Measurements from ENCODE around the gene MTHFD2L.

The MTHFD2L gene

DNA sequence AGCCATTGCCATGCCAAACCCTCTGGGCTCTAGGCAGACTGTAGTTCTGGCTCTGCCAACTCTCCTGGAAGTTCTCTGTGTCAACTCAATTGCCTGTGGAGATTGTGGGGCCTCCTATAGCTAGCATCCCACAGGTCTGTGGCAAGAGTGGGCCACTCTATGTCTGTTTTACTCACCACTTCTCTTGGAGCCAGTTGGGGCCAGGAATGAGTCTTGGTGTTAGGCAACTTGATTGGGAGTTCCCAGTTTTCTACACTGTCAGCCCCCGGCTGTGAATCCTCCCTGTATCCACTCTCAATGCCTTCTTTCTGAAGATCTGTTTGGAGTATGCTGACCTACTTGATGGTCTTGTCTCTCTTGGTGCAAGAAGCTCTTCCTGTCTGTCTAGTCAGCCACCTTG, 102.1 kb downstream of the MTHFD2L start:
- no peak for DNase-seq

DNA sequence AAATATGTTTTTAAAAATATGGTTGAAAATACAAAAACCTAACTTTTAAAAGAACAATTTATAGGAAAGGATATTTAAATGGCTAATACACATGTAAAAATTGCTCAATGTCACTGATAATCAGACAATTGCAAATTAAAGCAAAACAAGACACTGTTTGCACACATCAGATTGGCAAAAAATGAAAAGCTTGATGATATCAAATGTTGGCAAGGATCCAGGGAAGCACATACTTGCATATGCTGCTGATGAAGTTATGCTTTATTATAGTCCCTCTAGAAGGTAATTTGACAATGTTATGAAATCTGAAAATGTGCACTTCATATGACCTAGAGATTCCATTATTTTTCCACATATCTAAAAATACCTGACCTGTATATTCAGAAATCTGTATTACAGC, 104.6 kb downstream of the MTHFD2L start:
- peak; percentile 1 for DNase-seq

DNA sequence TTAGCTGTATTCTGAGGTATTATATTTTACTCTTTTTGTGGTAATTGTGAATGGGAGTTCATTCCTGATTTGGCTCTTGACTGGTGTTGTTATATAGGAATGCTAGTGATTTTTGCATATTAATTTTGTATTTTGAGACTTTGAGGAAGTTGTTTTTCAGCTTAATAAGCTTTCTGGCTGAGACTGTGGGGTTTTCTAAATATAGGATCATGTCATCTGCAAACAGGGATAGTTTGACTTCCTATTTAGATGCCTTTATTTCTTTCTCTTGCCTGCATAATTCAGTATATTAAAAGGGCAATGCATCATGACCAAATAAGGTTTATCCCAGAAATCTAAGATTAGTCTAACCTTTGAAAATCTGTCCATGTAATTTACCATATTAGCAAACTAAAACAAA, 105.6 kb downstream of the MTHFD2L start:
- DNase-seq = no peak

GRCh38 chr4:74266081-74266480, 108.2 kb downstream of the MTHFD2L start:
- no peak for DNase-seq

GRCh38 chr4:74267998-74268606, 110.2 kb downstream of the MTHFD2L start:
- DNase-seq = peak; percentile 11

GRCh38 chr4:74268643-74269042, 110.7 kb downstream of the MTHFD2L start:
- no peak for DNase-seq

- no peak for DNase-seq
Observed at GRCh38 chr4:74278490-74278889, 120.6 kb downstream of the MTHFD2L start.

GRCh38 chr4:74279716-74280115, 121.8 kb downstream of the MTHFD2L start:
- DNase-seq = no peak

DNA sequence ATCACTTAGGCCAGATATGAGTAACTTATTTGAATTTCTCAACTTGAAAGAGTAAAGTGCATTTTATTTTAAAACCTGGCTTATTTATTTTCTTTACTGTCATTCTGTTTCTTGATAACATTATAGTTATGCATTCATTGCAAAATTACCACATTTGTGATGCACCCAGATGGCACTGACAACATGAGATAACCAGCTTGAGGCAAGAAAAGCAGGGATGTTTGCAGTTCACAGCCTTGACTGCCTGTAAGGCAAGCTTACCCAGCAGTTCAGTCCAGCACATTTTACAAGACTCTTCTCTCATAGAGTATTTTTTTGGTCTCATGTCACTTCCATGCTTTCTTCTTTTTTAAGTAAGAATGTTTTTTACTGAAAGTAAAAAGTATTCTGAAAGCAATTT, 125.0 kb downstream of the MTHFD2L start:
- no peak for DNase-seq

GRCh38 chr4:74283614-74284013, 125.7 kb downstream of the MTHFD2L start:
- DNase-seq = no peak

GRCh38 chr4:74284053-74284452, 126.1 kb downstream of the MTHFD2L start:
- no peak for DNase-seq

DNA sequence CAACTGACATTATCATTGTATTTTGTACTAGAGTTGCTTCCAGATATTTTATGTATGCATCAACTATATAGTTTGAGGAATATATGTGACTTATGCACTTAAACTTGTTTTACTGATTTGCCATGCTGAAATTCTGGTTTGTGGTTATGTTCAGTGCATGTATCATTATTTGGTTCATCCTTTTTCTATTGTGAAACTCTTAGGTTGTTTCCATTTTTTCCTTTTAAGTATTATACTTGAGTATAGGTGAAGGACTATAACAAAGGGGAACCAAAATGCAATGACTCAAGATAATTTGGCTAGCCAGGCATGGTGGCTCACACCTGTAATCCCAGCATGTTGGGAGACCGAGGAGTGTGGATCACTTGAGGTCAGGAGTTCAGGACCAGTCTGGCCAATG, 129.2 kb downstream of the MTHFD2L start:
- DNase-seq = no peak

GRCh38 chr4:74287791-74288190, 129.9 kb downstream of the MTHFD2L start:
- DNase-seq = no peak

GRCh38 chr4:74291471-74291870, 133.6 kb downstream of the MTHFD2L start:
- DNase-seq = no peak

DNA sequence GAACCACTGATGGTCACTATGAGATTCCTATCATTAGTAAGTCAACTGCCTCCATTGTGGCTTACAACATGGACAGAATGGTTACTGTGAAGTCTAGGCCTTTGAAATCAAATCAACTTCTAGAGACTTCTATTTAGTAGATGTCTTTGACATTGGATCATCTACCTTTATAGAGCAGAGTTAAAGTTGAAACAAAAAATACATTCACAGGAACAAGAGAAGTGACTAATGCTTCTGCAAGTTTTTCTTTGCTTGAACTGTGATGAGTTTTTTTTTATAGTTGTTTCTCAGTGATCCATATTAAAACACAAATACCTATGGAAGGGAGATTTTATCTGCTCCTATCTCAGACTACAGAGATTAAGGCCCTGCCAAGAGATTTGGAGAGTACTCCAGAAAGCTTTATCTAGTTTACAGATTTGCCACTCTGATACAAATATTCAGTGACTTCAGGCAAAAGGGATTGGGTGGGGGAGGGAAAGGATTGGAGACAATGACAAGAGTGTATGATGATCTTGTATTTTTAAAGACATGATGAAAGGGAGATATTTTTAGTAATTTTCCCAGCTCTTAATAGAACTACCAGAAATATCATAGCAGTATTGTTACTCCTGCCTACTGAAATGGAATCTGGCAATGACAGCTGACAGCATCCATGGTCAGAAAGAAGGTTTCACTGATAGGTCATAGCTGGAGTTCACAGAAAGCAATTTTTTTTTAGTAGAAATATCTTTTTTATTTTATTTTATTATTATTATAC, 134.4 kb downstream of the MTHFD2L start:
- DNase-seq = peak; percentile 29

DNA sequence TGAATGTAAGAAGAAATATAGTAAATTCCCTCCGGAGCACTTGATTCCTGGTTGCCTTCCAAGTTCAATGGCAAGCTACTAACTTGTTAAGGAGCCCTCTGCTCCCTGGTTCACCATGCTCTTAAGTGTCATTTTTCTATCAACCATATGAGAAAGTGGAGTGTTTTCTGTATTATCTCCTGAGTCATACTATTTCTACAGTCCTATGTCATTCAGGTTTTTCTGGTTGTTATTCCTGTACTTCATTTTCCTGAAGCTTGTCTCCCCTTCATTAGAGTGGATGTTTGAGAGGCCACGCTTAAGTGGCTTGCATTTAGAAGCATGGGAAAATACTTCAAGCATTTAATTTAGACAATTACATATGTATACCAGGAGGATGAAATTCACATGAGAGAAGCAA, 135.6 kb downstream of the MTHFD2L start:
- peak; percentile 96 for DNase-seq

DNA sequence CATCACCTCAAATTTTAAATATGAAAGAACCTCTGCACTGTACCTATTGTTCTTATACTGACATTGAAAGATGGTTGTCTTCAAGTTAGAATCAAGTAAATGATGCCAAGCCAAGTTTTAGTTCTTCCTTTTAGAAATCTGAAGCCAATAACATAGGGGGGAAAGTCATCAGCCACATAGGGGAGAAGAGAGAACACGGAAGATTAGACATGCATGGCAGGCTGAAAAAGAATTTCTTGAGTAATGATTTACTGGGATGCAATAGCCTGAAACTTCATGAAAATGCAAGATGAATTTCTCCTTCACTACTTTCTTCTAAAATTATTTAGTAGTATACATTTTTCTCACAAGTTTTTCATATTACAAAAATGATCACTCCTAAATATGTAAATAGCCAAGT, 136.8 kb downstream of the MTHFD2L start:
- DNase-seq = no peak

DNA sequence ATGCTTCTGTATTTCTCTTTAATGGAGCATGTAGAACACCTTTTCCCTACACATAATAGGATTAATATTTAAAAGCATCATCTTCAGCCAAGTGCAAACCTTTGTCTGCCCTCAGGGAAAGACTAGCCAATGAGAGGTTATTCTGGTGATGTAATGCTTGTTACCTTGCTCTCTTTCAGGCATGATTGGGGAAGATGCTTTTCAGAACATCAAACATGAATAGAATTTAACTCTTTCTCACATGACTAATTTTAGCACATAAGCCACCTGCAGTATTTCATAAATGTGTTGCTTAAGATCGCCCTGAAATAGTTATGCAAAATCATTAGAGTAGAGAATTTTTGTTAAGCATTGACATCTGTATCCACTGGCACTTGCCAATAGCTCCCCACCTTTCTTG, 139.6 kb downstream of the MTHFD2L start:
- peak; percentile 28 for DNase-seq

DNA sequence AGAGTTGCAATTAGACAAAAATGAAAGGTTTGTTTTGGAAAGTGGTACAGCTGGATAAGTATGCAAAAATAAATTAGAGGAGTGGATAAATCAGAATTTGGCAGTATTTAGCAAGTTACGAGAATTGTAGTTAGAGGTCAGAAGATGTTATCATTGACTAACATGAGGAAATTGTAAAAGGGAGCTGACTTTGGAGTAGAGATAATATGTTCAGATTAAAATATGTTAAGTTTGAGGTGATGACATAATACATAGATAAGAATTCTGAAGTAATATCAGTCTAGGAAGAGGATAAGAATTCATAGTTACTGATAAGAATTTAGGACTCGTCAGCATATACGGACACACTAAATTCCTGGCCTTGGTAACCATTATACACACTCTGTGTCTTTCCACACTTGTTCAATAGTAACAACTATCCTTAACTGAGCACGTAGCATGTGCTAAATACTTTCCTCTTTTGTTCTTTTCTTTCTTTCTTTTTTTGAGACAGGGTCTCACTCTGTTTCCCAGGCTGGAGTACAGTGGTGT, 146.2 kb downstream of the MTHFD2L start:
- DNase-seq = no peak

DNA sequence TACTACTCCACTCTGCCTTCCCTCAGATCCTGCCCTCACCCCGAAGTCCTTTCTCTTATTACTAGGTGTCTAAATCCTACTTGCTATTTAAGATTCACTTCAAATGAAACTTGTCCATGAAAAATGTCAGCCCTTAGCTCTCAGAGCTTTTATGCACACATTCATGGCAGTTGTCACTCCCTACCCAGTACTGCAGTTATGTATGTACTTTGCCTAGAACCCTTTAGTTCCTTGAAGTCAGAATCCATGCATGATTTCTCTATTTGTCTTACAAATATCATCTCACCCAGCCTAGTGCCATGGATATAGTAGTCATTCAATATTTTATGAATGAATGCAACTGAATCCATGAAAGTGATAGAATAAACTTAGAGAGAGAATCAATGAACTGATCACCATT, 147.1 kb downstream of the MTHFD2L start:
- no peak for DNase-seq

GRCh38 chr4:74307170-74307569, 149.3 kb downstream of the MTHFD2L start:
- DNase-seq = no peak

DNA sequence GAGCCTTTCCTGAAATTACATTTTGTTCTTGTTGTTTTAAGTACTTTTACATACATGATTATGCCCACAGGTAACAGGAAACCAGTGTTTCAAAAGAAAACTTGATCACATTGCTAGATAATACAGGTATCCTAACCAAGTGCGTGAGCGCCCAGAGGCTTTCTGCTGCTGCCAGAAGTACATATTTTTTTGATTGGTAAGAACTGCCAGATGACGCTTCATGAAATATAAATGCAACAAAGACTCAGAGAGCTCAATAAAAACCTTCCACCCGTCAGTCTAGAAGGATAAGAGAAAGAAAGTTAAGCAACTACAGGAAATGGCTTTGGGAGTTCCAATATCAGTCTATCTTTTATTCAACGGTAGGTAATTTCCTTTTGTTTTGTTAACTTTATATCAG, 150.3 kb downstream of the MTHFD2L start, which contains the start of gene EPGN:
EPGN (plus strand) TSS at position 256 of the 400 bp plus-strand sequence; CDS start at position 320, 64 bp downstream.
- DNase-seq = no peak

GRCh38 chr4:74309223-74309622, 151.3 kb downstream of the MTHFD2L start:
- DNase-seq = no peak

DNA sequence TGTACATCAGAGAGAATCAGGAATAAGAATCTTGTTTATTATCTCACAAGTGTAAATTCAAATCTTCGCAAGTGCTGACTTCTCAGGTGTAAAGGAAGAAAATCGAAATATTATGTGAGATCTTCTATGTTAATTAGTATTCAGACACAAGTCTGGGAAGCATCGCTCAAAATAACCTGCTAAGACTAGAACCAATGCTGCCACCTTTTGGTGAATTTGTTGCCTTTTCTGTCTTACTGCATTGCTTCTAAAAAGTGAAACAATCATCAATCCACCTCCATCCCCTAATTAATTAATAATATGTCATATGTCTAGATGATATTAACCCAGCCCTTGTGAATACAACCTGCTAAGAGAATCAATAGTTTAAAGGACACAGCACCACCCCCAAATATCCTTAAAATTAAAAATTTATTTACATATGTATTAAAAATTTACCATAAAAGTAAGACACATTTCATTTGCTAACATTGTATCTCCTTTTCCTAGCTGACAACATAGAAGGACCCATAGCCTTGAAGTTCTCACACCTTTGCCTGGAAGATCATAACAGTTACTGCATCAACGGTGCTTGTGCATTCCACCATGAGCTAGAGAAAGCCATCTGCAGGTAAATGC, 153.9 kb downstream of the MTHFD2L start:
- peak; percentile 41 for DNase-seq
